GM19240 (cell line): ENCODE data around the gene MARS1.
"Not testable (repeated sequence)": the region's sequence is repeated elsewhere in the genome, so short reads cannot be mapped to it uniquely, and the experiment has no call there.

ENCODE experiments used
- DNase-seq: peaks from one replicate; pipeline ENCODE4 v3.0.0; 2011; ENCODE audit warnings: low spot score; ENCODE audit not compliant: insufficient read length

The MARS1 gene

GRCh38 chr12:57548488-57548887 is 60.6 kb downstream of the MARS1 start:
- DNase-seq = no peak

GRCh38 chr12:57549203-57549908 is 61.5 kb downstream of the MARS1 start:
- no peak for DNase-seq

- DNase-seq = peak; percentile 29
Observed at GRCh38 chr12:57549909-57550640, 62.2 kb downstream of the MARS1 start, which contains the start of gene KIF5A. KIF5A (plus strand) TSS chr12:57550044; CDS start chr12:57550272, 228 bp downstream.

- DNase-seq = no peak
Observed at GRCh38 chr12:57550641-57551549, 63.0 kb downstream of the MARS1 start.

GRCh38 chr12:57551637-57552305 is 63.9 kb downstream of the MARS1 start:
- no peak for DNase-seq

GRCh38 chr12:57552306-57552651 is 64.4 kb downstream of the MARS1 start:
- no peak for DNase-seq

- no peak for DNase-seq
Observed at GRCh38 chr12:57552835-57553313, 65.0 kb downstream of the MARS1 start.

GRCh38 chr12:57553343-57554202 is 65.7 kb downstream of the MARS1 start:
- no peak for DNase-seq

- DNase-seq = no peak
Observed at GRCh38 chr12:57554453-57554852, 66.6 kb downstream of the MARS1 start.

- DNase-seq = no peak
Observed at GRCh38 chr12:57554897-57555296, 67.0 kb downstream of the MARS1 start.

- DNase-seq = no peak
Observed at GRCh38 chr12:57558864-57559263, 71.0 kb downstream of the MARS1 start.

GRCh38 chr12:57560516-57560915 is 72.6 kb downstream of the MARS1 start:
- DNase-seq = no peak

- DNase-seq = not testable (repeated sequence)
Observed at GRCh38 chr12:57561117-57561516, 73.2 kb downstream of the MARS1 start.

GRCh38 chr12:57563358-57563757 is 75.5 kb downstream of the MARS1 start:
- no peak for DNase-seq

GRCh38 chr12:57564178-57564740 is 76.4 kb downstream of the MARS1 start:
- no peak for DNase-seq
